OCI-LY1 (cell line): ENCODE results near the gene GHRL.
"Not testable (repeated sequence)": the region's sequence is repeated elsewhere in the genome, so short reads cannot be mapped to it uniquely, and the experiment has no call there.

Source experiments
- H2AFZ ChIP-seq: fragments of 200-600 bp; sonication (generic), shearing (Covaris generic); 2 replicates; pipeline ENCODE4 v1.6.0; 2014; ENCODE audit warnings: antibody characterized with exemption, mild to moderate bottlenecking, low read length
- H3F3A ChIP-seq: fragments of 200-600 bp; sonication (generic), shearing (Covaris generic); 2 replicates; pipeline ENCODE4 v1.6.0; 2014; ENCODE audit warnings: mild to moderate bottlenecking, antibody characterized with exemption, low read length, moderate library complexity; ENCODE audit not compliant: insufficient read depth
- H3K27ac ChIP-seq: fragments of 200-600 bp; sonication (generic); 2 replicates; pipeline ENCODE4 v1.5.1; 2014; ENCODE audit warnings: low read length, mixed run types, mild to moderate bottlenecking, low read depth; ENCODE audit not compliant: poor library complexity, severe bottlenecking
- H3K27me3 ChIP-seq: fragments of 200-600 bp; sonication (generic); 2 replicates; pipeline ENCODE4 v1.6.0; 2014; ENCODE audit warnings: antibody characterized with exemption, mild to moderate bottlenecking, low read length, moderate library complexity; ENCODE audit not compliant: insufficient read depth
- H3K36me3 ChIP-seq: fragments of 200-600 bp; sonication (generic); 2 replicates; pipeline ENCODE4 v1.6.1; 2014; ENCODE audit warnings: mild to moderate bottlenecking, antibody characterized with exemption, low read length, moderate library complexity, mixed read lengths; ENCODE audit not compliant: insufficient read depth
- H3K4me1 ChIP-seq: fragments of 200-600 bp; sonication (generic); 2 replicates; pipeline ENCODE4 v1.5.1; 2014; ENCODE audit warnings: mild to moderate bottlenecking, low read length, moderate library complexity; ENCODE audit not compliant: insufficient read depth, severe bottlenecking
- H3K4me2 ChIP-seq: fragments of 200-600 bp; sonication (generic), shearing (Covaris generic); 2 replicates; pipeline ENCODE4 v1.6.1; 2014; ENCODE audit warnings: low read length
- H3K4me3 ChIP-seq: fragments of 200-600 bp; sonication (generic); 2 replicates; pipeline ENCODE4 v1.5.1; 2014; ENCODE audit warnings: low read length, low read depth, mild to moderate bottlenecking, mixed read lengths; ENCODE audit not compliant: poor library complexity, severe bottlenecking
- H3K79me2 ChIP-seq: fragments of 200-600 bp; shearing (Covaris generic); 2 replicates; pipeline ENCODE4 v1.6.1; 2016; ENCODE audit warnings: mixed run types, low read length, mixed read lengths; ENCODE audit not compliant: insufficient read depth
- H3K9ac ChIP-seq: fragments of 200-600 bp; sonication (generic), shearing (Covaris generic); 2 replicates; pipeline ENCODE4 v1.6.1; 2014; ENCODE audit warnings: mild to moderate bottlenecking, low read length, mixed read lengths
- H3K9me2 ChIP-seq: fragments of 200-600 bp; sonication (generic), shearing (Covaris generic); 2 replicates; pipeline ENCODE4 v1.6.1; 2014; ENCODE audit warnings: low read depth, mild to moderate bottlenecking, low read length, mixed read lengths
- H3K9me3 ChIP-seq: fragments of 200-600 bp; shearing (Covaris generic); 2 replicates; pipeline ENCODE4 v1.6.1; 2014; ENCODE audit warnings: low read length, mixed read lengths
- H4K20me1 ChIP-seq: fragments of 200-600 bp; sonication (generic), shearing (Covaris generic); 2 replicates; pipeline ENCODE4 v1.6.0; 2016; ENCODE audit warnings: mild to moderate bottlenecking, low read length; ENCODE audit not compliant: insufficient read depth
- EZH2 ChIP-seq: fragments of 200-600 bp; sonication (generic), shearing (Covaris generic); IDR thresholded peaks from 2 replicates; pipeline ENCODE4 v1.8.0; 2017; ENCODE audit warnings: borderline replicate concordance, mixed run types, mild to moderate bottlenecking, antibody characterized with exemption, low read length, moderate library complexity, mixed read lengths
- TF ChIP-seq, protein P1 (sequence below): fragments of 200-600 bp; sonication (generic), shearing (Covaris generic); IDR thresholded peaks from 2 replicates; pipeline ENCODE4 v1.5.1; 2017; ENCODE audit warnings: mild to moderate bottlenecking, antibody characterized with exemption, low read length, moderate library complexity, mixed read lengths

The GHRL gene

DNA sequence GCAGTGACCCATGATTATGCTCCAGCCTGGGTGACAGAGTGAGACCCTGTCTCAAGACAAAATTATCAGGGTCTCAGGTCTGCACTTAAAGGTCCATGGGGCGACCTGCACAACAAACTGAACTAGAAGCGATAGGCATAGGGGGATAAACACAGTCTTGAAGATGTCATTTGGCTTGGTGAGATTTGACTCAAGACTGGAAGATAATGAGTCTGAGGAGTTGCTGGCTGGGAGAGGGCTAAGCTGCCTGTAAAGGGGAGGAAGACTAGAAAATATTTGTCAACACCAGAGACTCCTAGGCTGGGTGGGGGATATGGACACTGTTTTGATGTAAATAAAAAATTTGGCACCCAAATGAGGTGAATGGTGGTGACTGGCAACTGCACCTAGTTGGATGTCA, 19.8 kb downstream of the GHRL start:
- no peaks in the 10 kb centered on the region for H4K20me1 ChIP-seq
- no peaks in the 10 kb centered on the region for H3F3A ChIP-seq
- H3K9me2 ChIP-seq = no peaks in the 10 kb centered on the region
- H3K9me3 ChIP-seq = no peaks in the 10 kb centered on the region
- TF ChIP-seq, protein P1, sequence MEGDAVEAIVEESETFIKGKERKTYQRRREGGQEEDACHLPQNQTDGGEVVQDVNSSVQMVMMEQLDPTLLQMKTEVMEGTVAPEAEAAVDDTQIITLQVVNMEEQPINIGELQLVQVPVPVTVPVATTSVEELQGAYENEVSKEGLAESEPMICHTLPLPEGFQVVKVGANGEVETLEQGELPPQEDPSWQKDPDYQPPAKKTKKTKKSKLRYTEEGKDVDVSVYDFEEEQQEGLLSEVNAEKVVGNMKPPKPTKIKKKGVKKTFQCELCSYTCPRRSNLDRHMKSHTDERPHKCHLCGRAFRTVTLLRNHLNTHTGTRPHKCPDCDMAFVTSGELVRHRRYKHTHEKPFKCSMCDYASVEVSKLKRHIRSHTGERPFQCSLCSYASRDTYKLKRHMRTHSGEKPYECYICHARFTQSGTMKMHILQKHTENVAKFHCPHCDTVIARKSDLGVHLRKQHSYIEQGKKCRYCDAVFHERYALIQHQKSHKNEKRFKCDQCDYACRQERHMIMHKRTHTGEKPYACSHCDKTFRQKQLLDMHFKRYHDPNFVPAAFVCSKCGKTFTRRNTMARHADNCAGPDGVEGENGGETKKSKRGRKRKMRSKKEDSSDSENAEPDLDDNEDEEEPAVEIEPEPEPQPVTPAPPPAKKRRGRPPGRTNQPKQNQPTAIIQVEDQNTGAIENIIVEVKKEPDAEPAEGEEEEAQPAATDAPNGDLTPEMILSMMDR = no peak
- TF ChIP-seq EZH2 = no peak
- peaks cover 66% of the 10 kb centered on the region for H3K79me2 ChIP-seq
- H3K27ac ChIP-seq = no peak overlapping the region
- H3K4me3 ChIP-seq = no peak overlapping the region
- H3K9ac ChIP-seq = no peak overlapping the region
- no peak overlapping the region for H2AFZ ChIP-seq
- H3K4me2 ChIP-seq = no peak overlapping the region
- peaks cover 99% of the 10 kb centered on the region for H3K36me3 ChIP-seq
- no peaks in the 10 kb centered on the region for H3K27me3 ChIP-seq
- H3K4me1 ChIP-seq = peaks cover 10% of the 10 kb centered on the region

- H3K4me2 ChIP-seq, H4K20me1 ChIP-seq, H3K9me2 ChIP-seq, H3K4me1 ChIP-seq, H3F3A ChIP-seq, H3K9ac ChIP-seq, H3K9me3 ChIP-seq, H3K27me3 ChIP-seq, H2AFZ ChIP-seq, H3K27ac ChIP-seq, H3K4me3 ChIP-seq: not testable (repeated sequence)
- Histone ChIP-seq H3K36me3 (peaks cover 99% of the 10 kb centered on the region), H3K79me2 (peaks cover 71% of the 10 kb centered on the region)
Measured at GRCh38 chr3:10272476-10272875, 20.3 kb downstream of the GHRL start.

DNA sequence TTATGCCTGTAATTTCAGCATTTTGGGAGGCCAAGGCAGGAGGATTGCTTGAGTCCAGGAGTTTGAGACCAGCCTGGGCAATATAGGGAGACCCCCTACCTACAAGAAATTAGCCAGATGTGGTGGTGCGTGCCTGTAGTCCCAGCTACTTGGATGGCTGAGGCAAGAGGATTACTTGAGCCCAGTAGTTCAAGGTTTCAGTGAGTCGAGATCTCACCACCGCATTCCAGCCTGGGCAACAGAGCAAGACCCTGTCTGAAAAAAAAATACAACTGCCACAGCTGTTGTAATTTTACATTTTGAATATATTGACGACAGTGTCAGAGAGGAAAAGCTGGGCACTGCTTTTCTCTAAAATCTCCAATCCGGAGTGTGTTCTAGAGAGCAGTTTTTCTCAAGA, 23.3 kb downstream of the GHRL start:
- no peaks in the 10 kb centered on the region for H3K27me3 ChIP-seq
- H3K9me2 ChIP-seq = no peaks in the 10 kb centered on the region
- H3K4me2 ChIP-seq = no peak overlapping the region
- H3K27ac ChIP-seq = no peak overlapping the region
- no peaks in the 10 kb centered on the region for H3F3A ChIP-seq
- H3K9me3 ChIP-seq = no peaks in the 10 kb centered on the region
- peaks cover 96% of the 10 kb centered on the region for H3K36me3 ChIP-seq
- H3K9ac ChIP-seq = no peak overlapping the region
- no peak for TF ChIP-seq EZH2
- TF ChIP-seq, protein P1 = no peak
- H4K20me1 ChIP-seq = no peaks in the 10 kb centered on the region
- H2AFZ ChIP-seq = no peak overlapping the region
- no peak overlapping the region for H3K4me3 ChIP-seq
- peaks cover 82% of the 10 kb centered on the region for H3K79me2 ChIP-seq
- H3K4me1 ChIP-seq = peaks cover 10% of the 10 kb centered on the region

DNA sequence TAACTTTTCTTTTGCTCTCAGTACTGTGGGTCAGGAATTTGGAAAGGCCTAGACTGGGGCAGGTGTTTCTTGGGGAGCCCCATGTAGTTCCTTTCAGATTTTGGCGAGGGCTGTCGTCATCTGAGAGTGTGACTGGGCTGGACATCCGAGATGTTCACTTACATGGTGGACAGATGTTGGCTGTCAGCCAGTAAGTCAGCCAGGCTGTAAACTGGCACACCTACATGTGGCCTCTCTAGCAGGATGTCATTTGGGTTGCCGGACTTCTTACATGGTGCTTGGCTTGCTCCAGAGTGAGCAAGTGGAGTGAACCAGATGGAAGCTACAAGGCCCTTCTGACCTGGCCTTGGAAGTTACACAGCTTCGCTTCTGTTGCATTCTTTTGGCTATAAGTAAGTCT, 23.8 kb downstream of the GHRL start:
- TF ChIP-seq, protein P1 = no peak
- TF ChIP-seq EZH2 = no peak
- Histone ChIP-seq H3F3A (no peaks in the 10 kb centered on the region), H3K9me3 (no peaks in the 10 kb centered on the region), H3K27ac (no peak overlapping the region), H3K27me3 (no peaks in the 10 kb centered on the region), H3K4me1 (peaks cover 10% of the 10 kb centered on the region), H3K9me2 (no peaks in the 10 kb centered on the region), H3K79me2 (peaks cover 82% of the 10 kb centered on the region), H3K36me3 (peaks cover 95% of the 10 kb centered on the region), H3K4me3 (no peak overlapping the region), H3K4me2 (no peak overlapping the region), H2AFZ (no peak overlapping the region), H3K9ac (no peak overlapping the region), H4K20me1 (no peaks in the 10 kb centered on the region)
